ENCODE measurements around the gene SH2D4B.

DNA sequence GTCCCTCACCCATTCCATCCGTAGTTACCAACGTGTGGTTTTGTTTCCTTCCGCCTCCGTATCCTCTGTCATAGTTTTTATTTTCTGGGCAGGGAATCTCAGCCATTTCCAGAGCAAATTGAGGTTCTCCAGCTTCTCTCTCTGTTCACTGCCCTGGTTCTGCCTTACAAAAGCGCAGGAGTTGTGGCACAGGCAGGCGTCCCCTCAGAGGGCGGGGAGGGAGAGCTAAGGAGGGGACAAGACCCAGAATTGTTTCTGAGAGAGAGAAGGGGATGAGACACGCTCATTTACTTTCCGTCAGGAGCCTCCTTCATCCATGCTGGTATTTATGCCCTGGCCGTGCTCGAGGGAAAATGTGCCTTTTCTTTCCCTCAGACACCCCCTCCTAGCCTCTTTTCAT lies 71.0 kb downstream of the SH2D4B start:
- TF ChIP-seq, protein P1, sequence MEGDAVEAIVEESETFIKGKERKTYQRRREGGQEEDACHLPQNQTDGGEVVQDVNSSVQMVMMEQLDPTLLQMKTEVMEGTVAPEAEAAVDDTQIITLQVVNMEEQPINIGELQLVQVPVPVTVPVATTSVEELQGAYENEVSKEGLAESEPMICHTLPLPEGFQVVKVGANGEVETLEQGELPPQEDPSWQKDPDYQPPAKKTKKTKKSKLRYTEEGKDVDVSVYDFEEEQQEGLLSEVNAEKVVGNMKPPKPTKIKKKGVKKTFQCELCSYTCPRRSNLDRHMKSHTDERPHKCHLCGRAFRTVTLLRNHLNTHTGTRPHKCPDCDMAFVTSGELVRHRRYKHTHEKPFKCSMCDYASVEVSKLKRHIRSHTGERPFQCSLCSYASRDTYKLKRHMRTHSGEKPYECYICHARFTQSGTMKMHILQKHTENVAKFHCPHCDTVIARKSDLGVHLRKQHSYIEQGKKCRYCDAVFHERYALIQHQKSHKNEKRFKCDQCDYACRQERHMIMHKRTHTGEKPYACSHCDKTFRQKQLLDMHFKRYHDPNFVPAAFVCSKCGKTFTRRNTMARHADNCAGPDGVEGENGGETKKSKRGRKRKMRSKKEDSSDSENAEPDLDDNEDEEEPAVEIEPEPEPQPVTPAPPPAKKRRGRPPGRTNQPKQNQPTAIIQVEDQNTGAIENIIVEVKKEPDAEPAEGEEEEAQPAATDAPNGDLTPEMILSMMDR (IDR thresholded peaks at IDR 0.05), result no peak
- TF ChIP-seq POLR2AphosphoS5 (IDR thresholded peaks at IDR 0.05; ENCODE audit: low read depth, low read length) (no peak), TCF7L2 (IDR thresholded peaks at IDR 0.05; ENCODE audit: low read depth, low read length) (no peak)
- TF ChIP-seq, protein P2, sequence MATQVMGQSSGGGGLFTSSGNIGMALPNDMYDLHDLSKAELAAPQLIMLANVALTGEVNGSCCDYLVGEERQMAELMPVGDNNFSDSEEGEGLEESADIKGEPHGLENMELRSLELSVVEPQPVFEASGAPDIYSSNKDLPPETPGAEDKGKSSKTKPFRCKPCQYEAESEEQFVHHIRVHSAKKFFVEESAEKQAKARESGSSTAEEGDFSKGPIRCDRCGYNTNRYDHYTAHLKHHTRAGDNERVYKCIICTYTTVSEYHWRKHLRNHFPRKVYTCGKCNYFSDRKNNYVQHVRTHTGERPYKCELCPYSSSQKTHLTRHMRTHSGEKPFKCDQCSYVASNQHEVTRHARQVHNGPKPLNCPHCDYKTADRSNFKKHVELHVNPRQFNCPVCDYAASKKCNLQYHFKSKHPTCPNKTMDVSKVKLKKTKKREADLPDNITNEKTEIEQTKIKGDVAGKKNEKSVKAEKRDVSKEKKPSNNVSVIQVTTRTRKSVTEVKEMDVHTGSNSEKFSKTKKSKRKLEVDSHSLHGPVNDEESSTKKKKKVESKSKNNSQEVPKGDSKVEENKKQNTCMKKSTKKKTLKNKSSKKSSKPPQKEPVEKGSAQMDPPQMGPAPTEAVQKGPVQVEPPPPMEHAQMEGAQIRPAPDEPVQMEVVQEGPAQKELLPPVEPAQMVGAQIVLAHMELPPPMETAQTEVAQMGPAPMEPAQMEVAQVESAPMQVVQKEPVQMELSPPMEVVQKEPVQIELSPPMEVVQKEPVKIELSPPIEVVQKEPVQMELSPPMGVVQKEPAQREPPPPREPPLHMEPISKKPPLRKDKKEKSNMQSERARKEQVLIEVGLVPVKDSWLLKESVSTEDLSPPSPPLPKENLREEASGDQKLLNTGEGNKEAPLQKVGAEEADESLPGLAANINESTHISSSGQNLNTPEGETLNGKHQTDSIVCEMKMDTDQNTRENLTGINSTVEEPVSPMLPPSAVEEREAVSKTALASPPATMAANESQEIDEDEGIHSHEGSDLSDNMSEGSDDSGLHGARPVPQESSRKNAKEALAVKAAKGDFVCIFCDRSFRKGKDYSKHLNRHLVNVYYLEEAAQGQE (IDR thresholded peaks at IDR 0.05; ENCODE audit: insufficient read depth in 1 of 2, low read depth in 2 of 2, low read length in 1 of 2), result no peak
